Amniotic epithelial cell (primary cell): ENCODE measurements around the gene HEATR5A.
"Not testable (repeated sequence)": the region's sequence is repeated elsewhere in the genome, so short reads cannot be mapped to it uniquely, and the experiment has no call there.

Source experiments
- DNase-seq: peaks from one replicate; pipeline ENCODE4 v3.0.0-alpha.2; 2010; ENCODE audit warnings: low read depth

The HEATR5A gene

DNA sequence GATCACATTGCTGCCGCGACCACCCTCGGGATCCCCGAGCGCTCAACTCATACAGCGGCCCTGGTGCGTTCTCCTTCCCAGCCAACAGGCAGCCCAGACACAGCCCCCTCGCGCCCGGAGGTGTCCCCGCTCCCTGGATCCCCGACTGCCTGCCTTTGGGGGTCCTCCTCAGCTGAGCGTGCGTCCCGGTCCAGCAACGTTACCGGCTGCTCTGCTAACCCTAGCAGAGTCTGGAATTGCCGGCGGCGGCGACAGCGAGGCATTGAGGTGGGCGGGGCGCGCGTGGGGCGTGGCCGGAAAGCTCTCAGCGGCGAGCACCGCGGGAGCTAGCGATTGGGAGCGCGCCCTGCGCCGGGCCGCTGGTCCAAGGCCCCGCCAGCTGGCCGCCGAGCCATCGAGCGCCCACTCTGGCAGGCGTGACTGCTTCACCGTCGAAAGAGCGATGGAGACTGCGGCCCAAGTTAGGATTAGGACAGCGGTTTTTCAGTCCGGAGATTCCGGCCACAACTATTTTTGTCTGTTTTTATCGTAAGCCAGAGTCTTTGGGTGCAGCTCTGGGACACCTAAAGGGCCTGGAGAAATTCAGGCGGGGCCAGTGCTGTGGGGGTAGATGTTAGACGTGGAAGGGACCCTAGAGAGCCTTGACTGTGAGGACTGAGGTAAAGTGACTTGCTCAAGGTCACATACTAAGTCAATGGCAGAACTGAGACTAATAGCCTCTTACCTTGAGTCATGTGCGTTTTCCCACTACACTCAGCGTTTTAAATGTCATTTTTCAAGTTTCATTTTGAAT is at the start of gene HEATR5A:
HEATR5A (minus strand) TSS at position 232 of the 793 bp plus-strand sequence. CDS start 17,575 bp downstream, outside the sequence.
- peak; percentile 96 for DNase-seq

DNA sequence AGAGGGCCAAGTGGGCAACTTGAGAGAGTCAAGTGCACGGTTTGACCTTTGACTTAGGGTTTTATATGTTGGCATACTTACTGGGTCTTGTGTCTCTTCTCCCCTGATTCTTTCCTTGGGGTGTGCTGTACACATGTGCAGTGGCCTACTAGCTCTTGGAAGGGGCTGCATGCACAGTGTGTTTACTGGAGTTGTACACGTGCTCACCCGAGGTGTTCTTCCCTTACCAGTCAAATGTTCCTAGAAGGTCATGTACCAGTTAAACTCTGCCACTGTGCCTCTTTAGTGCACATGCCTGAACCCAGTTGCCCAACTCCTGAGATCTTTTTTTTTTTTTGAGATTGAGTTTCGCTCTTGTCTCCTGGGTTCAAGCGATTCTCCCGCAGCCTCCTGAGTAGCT is 46.2 kb upstream of the HEATR5A start:
- no peak for DNase-seq

- peak; percentile 77 for DNase-seq
Observed at GRCh38 chr14:31465111-31465510, 44.8 kb upstream of the HEATR5A start.

GRCh38 chr14:31462450-31462849 is 42.1 kb upstream of the HEATR5A start:
- DNase-seq, result not testable (repeated sequence)

DNA sequence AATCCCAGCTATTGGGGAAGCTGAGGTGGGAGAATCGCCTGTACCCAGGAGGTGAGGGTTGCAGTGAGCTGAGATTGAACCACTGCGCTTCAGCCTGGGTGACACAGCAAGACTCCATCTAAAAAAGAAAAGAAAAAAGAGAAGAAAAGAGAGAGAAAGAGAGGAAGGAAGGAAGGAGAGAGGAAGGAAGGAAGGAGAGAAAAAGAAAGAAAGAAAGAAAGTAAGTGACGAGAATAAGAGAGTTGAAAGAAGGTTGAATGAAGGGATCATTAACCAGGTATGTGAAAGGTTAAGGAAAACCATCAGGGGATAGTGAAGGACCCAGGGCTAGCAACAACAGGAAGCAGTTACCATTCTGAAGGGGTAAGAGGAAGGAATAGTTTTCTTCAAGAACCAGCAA is 41.2 kb upstream of the HEATR5A start:
- DNase-seq, result no peak

DNA sequence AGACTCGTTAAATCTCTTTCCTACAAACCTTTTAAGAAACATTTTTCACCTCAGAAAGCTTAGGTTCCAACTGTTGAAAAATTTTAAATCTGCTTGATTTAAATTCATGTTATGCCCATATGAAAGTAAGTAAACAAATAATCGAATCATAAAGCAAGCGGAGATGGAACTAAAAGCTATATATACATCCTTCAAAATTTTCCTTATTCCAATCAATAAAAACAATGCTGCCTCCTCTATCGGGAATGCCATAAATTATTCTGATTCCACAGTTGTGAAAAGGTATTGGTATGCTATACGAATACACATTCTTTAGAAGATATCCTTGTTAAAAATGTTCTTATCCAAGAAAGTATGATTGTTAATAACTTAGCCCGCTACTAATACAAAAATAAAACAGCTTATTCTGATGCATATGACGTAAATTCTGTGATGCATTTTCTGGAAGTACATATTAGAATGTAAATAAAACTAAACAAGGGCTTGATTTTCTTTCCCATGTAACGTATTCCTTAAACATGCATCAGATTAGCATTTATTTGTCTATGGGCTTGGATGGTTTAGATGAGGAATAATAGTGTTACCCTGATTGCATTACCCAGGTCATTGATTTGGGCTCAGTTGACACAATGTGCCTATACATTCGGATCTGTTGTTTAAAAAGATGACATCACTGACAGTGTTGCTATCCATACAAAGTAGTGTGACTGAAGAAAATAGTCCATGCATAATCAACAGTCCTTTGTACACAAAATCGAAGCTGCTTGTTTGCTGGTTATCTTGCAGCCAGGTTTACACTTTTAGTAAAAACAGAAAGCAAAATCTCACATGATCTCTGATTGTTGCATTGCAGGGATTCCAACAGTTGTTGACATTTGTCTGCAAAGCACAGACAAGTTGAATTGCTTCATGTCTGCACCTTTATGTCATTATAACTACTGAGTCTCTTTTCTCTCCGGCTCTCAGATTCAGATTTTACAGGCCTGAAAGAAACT is 37.6 kb upstream of the HEATR5A start:
- peak; percentile 32 for DNase-seq

DNA sequence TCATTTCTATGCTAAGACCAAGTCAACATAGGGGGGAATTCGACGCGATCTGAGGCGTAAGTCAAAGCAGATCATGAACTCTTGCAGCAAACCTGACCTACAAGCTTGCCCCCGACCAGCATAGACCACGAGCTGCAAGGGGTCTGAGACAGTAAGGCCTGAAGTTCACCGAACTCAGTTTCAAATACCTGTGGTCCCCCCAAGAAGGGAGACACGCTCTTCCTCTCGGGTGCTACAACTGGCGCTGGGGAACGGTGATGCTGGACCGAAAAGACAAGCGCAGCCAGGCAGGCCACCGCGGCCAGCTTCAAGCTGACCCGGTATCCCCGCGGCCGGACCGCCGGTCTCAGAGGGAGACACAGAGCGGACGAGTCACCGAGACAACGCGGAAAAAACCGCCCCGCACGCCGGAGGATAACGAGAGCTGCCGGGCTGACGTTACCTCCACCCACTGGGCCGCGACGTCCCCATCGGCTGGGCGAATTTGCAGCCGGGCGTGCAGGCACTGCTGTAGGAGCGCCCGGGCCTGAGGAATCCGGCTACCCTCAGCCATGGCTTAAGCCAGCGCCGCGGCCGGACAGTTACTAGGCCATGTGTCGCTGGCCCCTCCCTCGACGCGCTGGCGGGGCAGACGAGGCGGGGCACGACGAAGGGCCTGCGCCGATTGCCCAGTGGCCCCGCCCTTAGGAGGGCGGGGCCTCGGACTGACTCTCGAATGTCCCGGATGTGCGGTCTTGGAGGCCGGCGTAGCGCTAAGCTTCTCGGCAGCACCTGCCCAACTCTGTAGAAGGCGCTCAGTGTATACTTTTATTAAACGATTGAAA is 36.7 kb upstream of the HEATR5A start, which contains the start of gene DTD2:
DTD2 (minus strand) TSS at position 666 of the 824 bp plus-strand sequence; CDS start at position 553, 113 bp downstream.
- peak; percentile 90 for DNase-seq

DNA sequence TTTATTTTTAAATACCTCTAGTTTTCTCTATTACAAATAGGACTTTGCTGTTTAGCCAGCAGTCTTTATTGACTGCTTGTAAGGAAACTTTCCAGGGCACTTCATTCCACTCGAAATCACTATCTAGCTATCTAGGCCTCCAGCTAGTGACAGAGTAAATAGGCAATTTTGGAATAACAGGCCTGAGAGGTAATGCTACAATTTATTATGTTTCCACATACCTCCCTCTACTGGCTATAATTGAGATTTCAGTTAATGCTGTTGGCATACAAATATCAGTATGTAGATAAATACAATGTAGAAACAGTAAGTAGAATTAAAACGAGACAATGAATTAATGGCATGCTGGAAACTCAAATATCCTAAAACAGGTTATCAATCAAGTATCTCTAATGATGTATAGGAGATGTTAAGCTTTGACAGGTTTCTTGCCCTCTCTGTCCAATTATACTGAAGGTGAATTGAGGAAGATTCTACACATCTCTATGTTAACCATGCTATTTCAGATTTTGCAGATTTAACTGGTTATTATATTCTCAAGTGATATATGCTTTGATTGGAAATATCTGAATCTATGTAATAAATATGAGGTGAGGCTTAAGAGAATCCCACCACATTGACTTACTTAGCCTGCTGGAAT is 29.7 kb upstream of the HEATR5A start:
- peak; percentile 49 for DNase-seq

DNA sequence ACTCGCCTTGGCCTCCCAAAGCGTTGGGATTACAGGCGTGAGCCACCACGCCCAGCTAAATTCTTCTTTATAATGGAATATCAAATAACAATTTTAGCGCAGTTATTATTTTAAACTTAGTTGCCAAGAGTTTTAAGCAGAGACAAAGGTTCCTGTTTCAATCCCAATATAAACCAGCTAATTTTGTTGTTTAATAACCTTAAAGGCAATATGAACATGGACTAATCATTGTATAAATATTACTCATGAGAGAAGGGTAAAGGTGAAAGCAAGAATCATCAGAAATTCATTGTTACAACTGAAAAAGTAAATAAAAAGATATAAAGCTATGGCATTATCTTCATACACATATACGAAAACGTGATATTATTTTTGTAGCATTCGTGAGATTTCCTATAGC is 28.8 kb upstream of the HEATR5A start:
- DNase-seq, result no peak

GRCh38 chr14:31445703-31446102 is 25.4 kb upstream of the HEATR5A start:
- no peak for DNase-seq

GRCh38 chr14:31442284-31442683 is 21.9 kb upstream of the HEATR5A start:
- DNase-seq, result no peak

DNA sequence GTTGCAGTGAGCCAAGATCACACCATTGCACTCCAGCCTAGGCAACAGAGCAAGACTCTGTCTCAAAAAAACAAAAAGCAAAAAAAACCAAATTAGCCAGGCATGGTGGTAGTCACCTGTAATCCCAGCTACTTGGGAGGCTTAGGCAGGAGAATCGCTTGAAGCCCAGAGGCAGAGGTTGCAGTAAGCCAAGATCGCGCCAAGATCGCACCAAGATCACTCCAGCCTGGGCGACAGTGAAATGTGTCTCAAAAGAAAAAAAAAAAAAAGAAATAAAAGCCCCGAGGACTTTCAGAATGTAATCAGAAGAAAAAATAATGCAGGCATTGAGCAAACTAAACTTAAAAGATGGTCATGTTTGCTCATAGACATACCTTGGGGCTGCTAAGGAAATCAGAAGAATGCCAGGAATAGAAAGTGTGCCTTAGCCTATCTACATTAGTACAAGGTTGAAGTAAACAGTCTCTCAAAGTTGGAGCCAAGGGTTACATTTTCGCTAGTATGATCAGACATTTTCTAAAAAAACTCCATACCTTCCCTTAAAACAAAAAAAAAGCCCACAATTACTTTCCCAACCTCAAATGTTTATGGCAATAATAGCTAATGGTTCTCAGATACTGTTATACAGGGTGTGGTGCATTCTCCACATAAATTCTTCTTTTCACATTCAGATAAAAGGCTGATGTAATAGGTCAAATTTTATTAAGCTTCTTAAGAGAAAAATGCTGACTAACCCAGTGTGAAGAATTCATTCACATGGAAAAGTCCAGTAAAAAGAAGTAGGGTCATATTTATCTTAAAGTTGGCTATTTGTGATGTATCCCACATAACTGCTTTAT is 21.1 kb upstream of the HEATR5A start:
- DNase-seq, result peak; percentile 81

- DNase-seq, result no peak
Observed at GRCh38 chr14:31440280-31440679, 19.9 kb upstream of the HEATR5A start.

- no peak for DNase-seq
Observed at GRCh38 chr14:31439561-31439960, 19.2 kb upstream of the HEATR5A start.

DNA sequence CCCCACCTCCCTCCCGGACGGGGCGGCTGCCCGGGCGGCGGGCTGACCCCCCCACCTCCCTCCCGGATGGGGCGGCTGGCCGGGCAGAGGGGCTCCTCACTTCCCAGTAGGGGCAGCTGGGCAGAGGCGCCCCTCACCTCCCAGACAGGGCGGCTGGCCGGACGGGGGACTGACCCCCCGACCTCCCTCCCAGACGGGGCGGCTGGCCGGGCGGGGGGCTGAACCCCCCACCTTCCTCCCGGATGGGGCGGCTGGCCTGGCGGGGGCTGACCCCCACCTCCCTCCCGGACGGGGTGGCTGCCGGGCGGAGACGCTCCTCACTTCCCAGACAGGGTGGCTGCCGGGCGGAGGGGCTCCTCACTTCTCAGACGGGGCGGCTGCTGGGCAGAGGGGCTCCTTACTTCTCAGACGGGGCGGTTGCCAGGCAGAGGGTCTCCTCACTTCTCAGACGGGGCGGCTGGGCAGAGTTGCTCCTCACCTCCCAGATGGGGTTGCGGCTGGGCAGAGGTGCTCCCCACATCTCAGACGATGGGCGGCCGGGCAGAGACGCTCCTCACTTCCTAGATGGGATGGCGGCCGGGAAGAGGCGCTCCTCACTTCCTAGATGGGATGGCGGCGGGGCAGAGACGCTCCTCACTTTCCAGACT is 16.8 kb upstream of the HEATR5A start:
- not testable (repeated sequence) for DNase-seq

GRCh38 chr14:31435276-31435675 is 14.9 kb upstream of the HEATR5A start:
- peak; percentile 88 for DNase-seq

DNA sequence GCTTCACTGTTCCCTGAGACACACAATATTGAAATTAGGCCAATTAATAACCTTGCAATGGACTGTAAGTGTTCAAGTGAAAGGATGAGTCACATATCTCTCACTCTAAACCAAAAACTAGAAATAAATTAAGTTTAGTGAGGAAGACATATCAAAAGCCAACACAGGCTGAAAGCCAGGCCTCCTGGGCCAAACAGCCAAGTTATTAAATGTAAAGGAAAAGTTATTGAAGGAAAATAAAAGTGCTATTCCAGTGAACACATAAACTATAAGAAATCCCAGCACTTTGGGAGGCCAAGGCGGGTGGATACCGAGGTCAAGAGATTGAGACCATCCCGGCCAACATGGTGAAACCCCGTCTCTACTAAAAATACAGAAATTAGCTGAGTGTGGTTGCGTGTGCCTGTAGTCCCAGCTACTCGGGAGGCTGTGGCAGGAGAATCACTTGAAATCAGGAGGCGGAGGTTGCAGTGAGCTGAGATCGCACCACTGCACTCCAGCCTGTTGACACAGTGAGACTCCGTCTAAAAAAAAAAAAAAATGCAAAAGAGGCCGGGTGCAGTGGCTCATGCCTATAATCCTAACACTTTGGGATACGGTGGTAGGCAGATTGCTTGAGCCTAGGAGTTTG is 10.4 kb upstream of the HEATR5A start:
- no peak for DNase-seq

DNA sequence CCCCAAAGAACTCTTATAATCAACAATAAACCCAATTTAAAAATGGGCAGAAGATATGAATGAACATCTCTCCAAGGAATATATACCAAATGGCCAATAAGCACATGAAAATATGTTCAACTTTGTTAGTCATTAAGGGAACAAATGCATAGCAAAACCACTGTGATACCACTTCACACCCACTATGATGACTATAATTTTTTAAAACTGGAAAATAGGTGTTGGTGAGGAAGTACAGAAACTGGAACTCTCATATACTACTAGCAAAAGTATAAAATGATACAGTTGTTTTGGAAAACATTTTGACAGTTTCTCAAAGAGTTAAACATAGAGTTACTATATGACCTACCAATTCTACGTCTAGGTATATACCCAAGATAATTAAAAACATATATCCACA is 9.4 kb upstream of the HEATR5A start:
- DNase-seq, result no peak

DNA sequence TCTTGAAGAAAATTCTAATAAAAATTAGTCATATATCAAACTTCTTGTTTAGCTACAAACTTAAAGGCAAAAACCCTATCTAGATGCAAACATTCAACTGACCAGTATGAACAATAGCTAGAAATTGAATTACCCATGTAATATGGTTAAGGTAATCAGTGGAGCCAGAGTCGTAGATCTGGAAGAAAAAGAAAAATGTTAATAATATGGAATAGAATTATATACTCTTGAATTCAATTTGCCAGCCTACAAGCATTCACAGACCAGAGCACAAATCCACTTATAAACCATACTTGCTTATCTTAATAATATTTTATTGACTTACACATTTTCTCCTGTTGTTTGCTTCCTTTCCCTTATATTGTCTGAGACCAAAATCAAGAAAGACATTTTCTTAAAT is 7.7 kb upstream of the HEATR5A start:
- no peak for DNase-seq
